Bronchial epithelial cell (primary cell): ENCODE data around the gene TRIM28. TPM values are rescaled to one million over a fixed set of nuclear protein-coding genes. Genes with fewer than 3 reads are reported as not detected.

ENCODE experiments used
- DNase-seq: peaks from one replicate; pipeline ENCODE4 v3.0.0-alpha.2; 2010; ENCODE audit warnings: low read depth
- FAIRE-seq: peaks from 2 replicates; lab custom pipeline; 2011; peaks lifted over from hg19 to GRCh38; lab: Jason Lieb, UNC
- H3K27me3 ChIP-seq: 2 replicates; pipeline ENCODE4 v1.5.1; 2011; ENCODE audit warnings: low read length; ENCODE audit not compliant: control insufficient read depth, insufficient read depth
- H3K36me3 ChIP-seq: 2 replicates; pipeline ENCODE4 v1.5.1; 2011; ENCODE audit warnings: low read length; ENCODE audit not compliant: control insufficient read depth, insufficient read depth
- H3K4me3 ChIP-seq: 2 replicates; pipeline ENCODE4 v1.5.1; 2011; ENCODE audit warnings: mild to moderate bottlenecking, low read depth, low read length, control low read depth
- total RNA-seq: library from RNA; depleted of rRNA; stranded (reverse); fragments of >200 nt; gene quantifications from 2 replicates; pipeline ENCODE4 v1.2.1, GENCODE V29; 2014
- TF ChIP-seq, protein P1 (sequence below): IDR thresholded peaks from 2 replicates; pipeline ENCODE4 v1.5.1; 2011; ENCODE audit warnings: mild to moderate bottlenecking, moderate library complexity, low read length, control low read depth, inconsistent platforms; ENCODE audit not compliant: insufficient read depth, severe bottlenecking

The TRIM28 gene
- total RNA-seq, 1 donor from 2014 or later: 277 TPM

DNA sequence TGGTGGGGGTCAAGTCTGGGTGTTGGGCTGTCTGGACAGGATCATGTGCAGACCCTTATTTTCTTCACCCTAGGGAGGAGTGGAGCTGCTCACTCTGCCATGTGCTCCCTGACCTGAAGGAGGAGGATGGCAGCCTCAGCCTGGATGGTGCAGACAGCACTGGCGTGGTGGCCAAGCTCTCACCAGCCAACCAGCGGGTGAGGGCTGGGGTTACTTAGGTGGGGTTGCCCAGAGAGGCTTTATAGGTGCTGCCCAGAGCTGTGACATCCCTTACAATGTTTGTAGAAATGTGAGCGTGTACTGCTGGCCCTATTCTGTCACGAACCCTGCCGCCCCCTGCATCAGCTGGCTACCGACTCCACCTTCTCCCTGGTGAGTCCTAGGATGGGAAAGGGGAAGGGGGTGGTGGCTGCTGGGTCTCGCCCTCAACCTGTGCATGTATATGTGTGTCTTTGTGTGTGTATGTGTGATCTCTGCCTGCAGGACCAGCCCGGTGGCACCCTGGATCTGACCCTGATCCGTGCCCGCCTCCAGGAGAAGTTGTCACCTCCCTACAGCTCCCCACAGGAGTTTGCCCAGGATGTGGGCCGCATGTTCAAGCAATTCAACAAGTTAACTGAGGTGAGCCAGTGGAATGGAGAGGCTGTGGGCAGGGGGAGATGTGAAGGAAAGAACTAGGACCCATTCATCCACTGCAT is 5.9 kb downstream of the TRIM28 start:
- peaks cover 53% of the 10 kb centered on the region for H3K36me3 ChIP-seq
- DNase-seq (no peak), FAIRE-seq (no peak)
- no peak overlapping the region for H3K4me3 ChIP-seq
- TF ChIP-seq, protein P1, sequence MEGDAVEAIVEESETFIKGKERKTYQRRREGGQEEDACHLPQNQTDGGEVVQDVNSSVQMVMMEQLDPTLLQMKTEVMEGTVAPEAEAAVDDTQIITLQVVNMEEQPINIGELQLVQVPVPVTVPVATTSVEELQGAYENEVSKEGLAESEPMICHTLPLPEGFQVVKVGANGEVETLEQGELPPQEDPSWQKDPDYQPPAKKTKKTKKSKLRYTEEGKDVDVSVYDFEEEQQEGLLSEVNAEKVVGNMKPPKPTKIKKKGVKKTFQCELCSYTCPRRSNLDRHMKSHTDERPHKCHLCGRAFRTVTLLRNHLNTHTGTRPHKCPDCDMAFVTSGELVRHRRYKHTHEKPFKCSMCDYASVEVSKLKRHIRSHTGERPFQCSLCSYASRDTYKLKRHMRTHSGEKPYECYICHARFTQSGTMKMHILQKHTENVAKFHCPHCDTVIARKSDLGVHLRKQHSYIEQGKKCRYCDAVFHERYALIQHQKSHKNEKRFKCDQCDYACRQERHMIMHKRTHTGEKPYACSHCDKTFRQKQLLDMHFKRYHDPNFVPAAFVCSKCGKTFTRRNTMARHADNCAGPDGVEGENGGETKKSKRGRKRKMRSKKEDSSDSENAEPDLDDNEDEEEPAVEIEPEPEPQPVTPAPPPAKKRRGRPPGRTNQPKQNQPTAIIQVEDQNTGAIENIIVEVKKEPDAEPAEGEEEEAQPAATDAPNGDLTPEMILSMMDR: no peak
- H3K27me3 ChIP-seq: no peaks in the 10 kb centered on the region

DNA sequence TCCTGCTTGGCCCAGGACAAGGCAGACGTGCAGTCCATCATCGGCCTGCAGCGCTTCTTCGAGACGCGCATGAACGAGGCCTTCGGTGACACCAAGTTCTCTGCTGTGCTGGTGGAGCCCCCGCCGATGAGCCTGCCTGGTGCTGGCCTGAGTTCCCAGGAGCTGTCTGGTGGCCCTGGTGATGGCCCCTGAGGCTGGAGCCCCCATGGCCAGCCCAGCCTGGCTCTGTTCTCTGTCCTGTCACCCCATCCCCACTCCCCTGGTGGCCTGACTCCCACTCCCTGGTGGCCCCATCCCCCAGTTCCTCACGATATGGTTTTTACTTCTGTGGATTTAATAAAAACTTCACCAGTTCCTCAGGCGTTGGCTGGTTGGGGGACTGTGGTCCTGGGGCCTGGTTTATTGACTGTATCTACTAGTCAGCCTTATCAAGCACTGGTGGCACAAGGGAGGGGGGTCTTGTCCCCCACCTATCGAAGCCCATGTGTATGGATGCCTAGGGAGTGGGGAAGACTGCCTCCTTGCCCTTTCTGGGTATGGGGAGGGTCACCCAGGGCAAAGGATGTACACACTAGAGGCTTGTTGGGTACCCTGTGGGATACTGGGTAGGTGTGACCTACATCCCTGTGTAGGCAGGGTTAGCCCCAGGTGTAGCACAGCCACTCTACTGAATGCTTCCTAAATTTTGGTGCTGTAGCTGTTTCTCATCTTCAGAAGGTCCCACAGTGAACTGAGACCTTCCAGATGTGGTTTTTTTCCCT is 6.7 kb downstream of the TRIM28 start:
- H3K27me3 ChIP-seq: no peaks in the 10 kb centered on the region
- no peak overlapping the region for H3K4me3 ChIP-seq
- TF ChIP-seq, protein P1: no peak
- peaks cover 51% of the 10 kb centered on the region for H3K36me3 ChIP-seq
- DNase-seq (no peak), FAIRE-seq (no peak)

DNA sequence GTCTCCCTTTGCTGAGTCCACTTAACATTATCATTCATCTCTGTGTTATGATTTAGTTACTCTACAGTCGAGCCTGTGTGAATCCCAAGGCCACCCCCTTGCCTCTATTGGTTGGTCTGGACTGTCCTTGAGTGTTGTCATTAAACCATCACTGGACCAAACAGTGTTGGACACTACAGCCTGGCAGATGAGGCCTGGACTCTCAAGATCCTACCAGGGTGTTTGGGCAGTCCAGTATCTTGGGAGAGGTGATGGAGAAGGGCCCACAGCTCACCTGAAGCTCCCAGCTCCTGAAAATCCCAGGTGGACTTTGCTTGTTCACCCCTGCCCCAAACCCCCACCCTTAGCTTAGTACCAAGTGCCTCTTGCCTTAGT is 7.2 kb downstream of the TRIM28 start:
- FAIRE-seq: no peak

DNA sequence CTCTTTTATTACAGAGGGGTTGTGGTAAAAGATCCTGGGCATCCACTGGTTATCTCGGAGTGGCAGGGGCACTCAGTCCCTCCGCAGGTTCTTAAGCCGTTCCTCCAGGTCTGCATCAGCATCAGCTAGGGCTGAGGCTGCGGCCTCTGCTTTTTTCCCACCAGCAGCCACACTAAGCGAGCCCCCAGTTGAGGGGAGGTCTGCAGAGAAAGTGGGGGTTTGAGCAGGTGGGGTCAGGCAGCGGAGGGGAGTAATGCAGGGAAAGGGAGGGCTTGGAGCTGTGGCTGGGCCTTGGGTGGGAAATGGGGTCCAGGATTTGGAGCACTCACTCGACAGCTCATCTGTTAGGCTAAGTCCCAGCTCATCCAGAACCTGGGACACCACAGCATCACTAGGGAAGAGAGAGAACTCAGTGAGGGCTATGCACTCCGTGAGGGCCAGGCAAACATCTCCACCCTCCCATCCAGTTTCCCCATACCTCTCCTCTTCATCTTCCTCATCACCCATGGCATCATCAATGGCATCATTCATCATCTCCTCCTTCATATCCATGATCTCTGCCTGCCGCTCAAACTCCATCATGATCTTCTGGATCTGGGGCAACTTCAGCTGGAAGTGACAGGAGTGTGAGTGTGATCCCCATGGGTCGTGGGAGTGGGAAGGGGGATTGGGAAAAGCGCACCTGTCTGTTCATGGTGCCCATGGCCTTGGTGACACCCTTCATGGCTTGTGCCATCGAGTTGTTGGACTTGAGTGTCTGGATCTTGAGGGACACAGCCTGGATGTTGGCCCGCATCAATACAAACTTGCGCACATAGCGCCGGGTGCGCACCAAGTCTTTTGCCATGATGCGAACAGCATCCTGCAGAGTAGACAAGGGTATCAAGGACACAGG is 8.0 kb downstream of the TRIM28 start:
- H3K36me3 ChIP-seq: peaks cover 49% of the 10 kb centered on the region
- no peak overlapping the region for H3K4me3 ChIP-seq
- no peaks in the 10 kb centered on the region for H3K27me3 ChIP-seq
- DNase-seq: no peak
- FAIRE-seq: peak; percentile 32
- TF ChIP-seq, protein P1: no peak

More for the DNA sequence above, 7.2 kb downstream of the TRIM28 start:
- H3K27me3 ChIP-seq: no peaks in the 10 kb centered on the region
- no peak for DNase-seq
- peaks cover 48% of the 10 kb centered on the region for H3K36me3 ChIP-seq
- TF ChIP-seq, protein P1: no peak
- H3K4me3 ChIP-seq: no peak overlapping the region

DNA sequence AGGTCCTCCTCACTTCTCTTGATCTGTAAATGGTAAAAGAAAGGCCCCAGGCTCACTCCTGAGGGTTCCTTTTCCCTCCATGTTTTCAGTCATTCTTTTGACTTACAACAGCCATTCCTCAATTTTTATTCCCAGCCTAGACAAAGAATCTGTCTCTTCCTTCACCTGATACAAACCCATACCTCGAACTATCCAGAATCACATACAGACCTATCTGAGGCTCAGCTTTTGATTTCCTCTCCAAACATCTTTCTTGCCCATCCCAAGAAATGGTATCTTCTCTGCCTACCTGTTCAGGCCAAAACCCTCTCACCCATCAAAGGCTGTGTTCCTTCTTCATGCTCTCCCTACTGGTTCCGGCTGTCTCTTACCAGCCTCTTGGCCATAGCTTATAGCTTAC is 8.8 kb downstream of the TRIM28 start:
- TF ChIP-seq, protein P1: no peak
- H3K4me3 ChIP-seq: no peak overlapping the region
- no peaks in the 10 kb centered on the region for H3K27me3 ChIP-seq
- DNase-seq (no peak), FAIRE-seq (no peak)
- H3K36me3 ChIP-seq: peaks cover 43% of the 10 kb centered on the region
